Skeletal muscle cell (primary cell): ENCODE data around the gene TP53.

Source experiments
- DNase-seq: peaks from one replicate; pipeline ENCODE4 v3.0.0-alpha.2; 2010; ENCODE audit warnings: low read depth
- H3K4me3 ChIP-seq: 2 replicates; pipeline ENCODE4 v1.5.1; 2011; ENCODE audit warnings: low read depth, mild to moderate bottlenecking, control low read depth, low read length, moderate library complexity

TP53 gene

GRCh38 chr17:7684851-7685532 lies 2.3 kb downstream of the TP53 start:
- DNase-seq, result no peak

GRCh38 chr17:7677388-7678067 lies 9.8 kb downstream of the TP53 start:
- DNase-seq, result no peak
- H3K4me3 ChIP-seq, result no peak overlapping the region

More at GRCh38 chr17:7684851-7685532, 2.3 kb downstream of the TP53 start:
- peak overlapping the region; percentile 99 for H3K4me3 ChIP-seq

GRCh38 chr17:7676533-7676932 lies 10.8 kb downstream of the TP53 start:
- H3K4me3 ChIP-seq, result no peak overlapping the region
- DNase-seq, result no peak

- H3K4me3 ChIP-seq, result no peak overlapping the region
- DNase-seq, result no peak
Measured at GRCh38 chr17:7674934-7675333, 12.4 kb downstream of the TP53 start.

GRCh38 chr17:7673239-7673638 lies 14.1 kb downstream of the TP53 start:
- H3K4me3 ChIP-seq, result no peak overlapping the region
- DNase-seq, result no peak

GRCh38 chr17:7668482-7668881 lies 18.8 kb downstream of the TP53 start:
- no peak for DNase-seq
- no peak overlapping the region for H3K4me3 ChIP-seq

GRCh38 chr17:7667656-7668406 lies 19.5 kb downstream of the TP53 start:
- no peak overlapping the region for H3K4me3 ChIP-seq

GRCh38 chr17:7656958-7657609 lies 30.2 kb downstream of the TP53 start:
- no peak for DNase-seq
- H3K4me3 ChIP-seq, result no peak overlapping the region

More at GRCh38 chr17:7667656-7668406, 19.5 kb downstream of the TP53 start:
- DNase-seq, result no peak

GRCh38 chr17:7655541-7655840 lies 31.8 kb downstream of the TP53 start:
- DNase-seq, result no peak
- H3K4me3 ChIP-seq, result no peak overlapping the region

- no peak overlapping the region for H3K4me3 ChIP-seq
- DNase-seq, result no peak
Measured at GRCh38 chr17:7654832-7655540, 32.3 kb downstream of the TP53 start.

- H3K4me3 ChIP-seq, result no peak overlapping the region
- DNase-seq, result no peak
Measured at GRCh38 chr17:7652388-7653356, 34.6 kb downstream of the TP53 start.

- no peak for DNase-seq
- H3K4me3 ChIP-seq, result peak overlapping the region; percentile 38
Measured at GRCh38 chr17:7651665-7652387, 35.5 kb downstream of the TP53 start.

- DNase-seq, result no peak
- H3K4me3 ChIP-seq, result peak overlapping the region; percentile 38
Measured at GRCh38 chr17:7651097-7651664, 36.1 kb downstream of the TP53 start.

GRCh38 chr17:7650509-7651096 lies 36.7 kb downstream of the TP53 start, which contains the start of gene ATP1B2:
TSS of gene ATP1B2 (plus strand) at chr17:7650926. CDS start at chr17:7651519, 593 bp downstream.
- no peak for DNase-seq
- H3K4me3 ChIP-seq, result peak within 1 kb of the TSS; percentile 38

GRCh38 chr17:7647018-7647417 lies 40.3 kb downstream of the TP53 start:
- no peak for DNase-seq
- no peak overlapping the region for H3K4me3 ChIP-seq

- DNase-seq, result no peak
- no peak overlapping the region for H3K4me3 ChIP-seq
Measured at GRCh38 chr17:7646457-7646856, 40.8 kb downstream of the TP53 start.

GRCh38 chr17:7644775-7645174 lies 42.5 kb downstream of the TP53 start:
- DNase-seq, result no peak
- H3K4me3 ChIP-seq, result no peak overlapping the region
